Kidney (tissue), 14 donors: ENCODE measurements around the gene OARD1. TPM values are rescaled to one million over a fixed set of nuclear protein-coding genes. Genes with fewer than 3 reads are reported as not detected.

Experiments
- DNase-seq, 5 donors: peaks; one replicate each; pipeline ENCODE4 v3.0.0-alpha.2; 2013 to 2020
- FAIRE-seq: peaks from 2 replicates; lab custom pipeline; 2012; peaks lifted over from hg19 to GRCh38; lab: Jason Lieb, UNC
- H3K27ac ChIP-seq, 2 donors: one replicate each; pipeline ENCODE4 v1.7.0; 2013; ENCODE audit warnings: low read depth in 2 of 2, low read length in 2 of 2, inconsistent platforms in 1 of 2
- H3K27me3 ChIP-seq: one replicate; pipeline ENCODE4 v1.7.1; 2013; ENCODE audit warnings: low read length, inconsistent platforms; ENCODE audit not compliant: control insufficient read depth, insufficient read depth
- H3K36me3 ChIP-seq, 3 donors: one replicate each; pipeline versions ENCODE4 v1.7.0 to v1.7.1; 2013; ENCODE audit warnings: low read length in 3 of 3, control low read depth in 1 of 3, inconsistent platforms in 1 of 3; ENCODE audit not compliant: insufficient read depth in 3 of 3, control insufficient read depth in 2 of 3
- H3K4me1 ChIP-seq, 3 donors: one replicate each; pipeline versions ENCODE4 v1.7.0 to v1.7.1; 2013; ENCODE audit warnings: low read length in 3 of 3, inconsistent platforms in 1 of 3, low read depth in 1 of 3; ENCODE audit not compliant: control insufficient read depth in 2 of 3, insufficient read depth in 2 of 3
- H3K4me3 ChIP-seq, 3 donors: one replicate each; pipeline versions ENCODE4 v1.7.0 to v1.8.1; 2013; ENCODE audit warnings: low read length in 3 of 3, control low read depth in 1 of 3, inconsistent platforms in 1 of 3
- H3K9ac ChIP-seq, 3 donors: one replicate each; pipeline versions ENCODE4 v1.7.0 to v1.7.1; 2013; ENCODE audit warnings: low read length in 3 of 3, control low read depth in 1 of 3, inconsistent platforms in 1 of 3
- H3K9me3 ChIP-seq, 3 donors: one replicate each; pipeline versions ENCODE4 v1.7.0 to v1.7.1; 2013; ENCODE audit warnings: low read length in 3 of 3, control low read depth in 1 of 3, inconsistent platforms in 1 of 3; ENCODE audit not compliant: control insufficient read depth in 2 of 3, insufficient read depth in 1 of 3
- CTCF ChIP-seq: IDR thresholded peaks from 3 replicates; pipeline ENCODE4 v1.5.1; 2012; ENCODE audit warnings: mild to moderate bottlenecking, moderate library complexity, borderline replicate concordance; ENCODE audit not compliant: insufficient read depth; ENCODE audit errors: extremely low read depth
- intact Hi-C: fragments of 100-400 bp; cut with DNase I; formaldehyde crosslinking; loops from one replicate; pipeline ENCODE4 v1.11.1; 2022
- polyA plus RNA-seq: library from polyadenylated mRNA; stranded (reverse); fragments of 350-450 nt; fragmentation: Illumina TruSeq; extraction: RNeasy Lipid Tissue Mini Kit (QIAGEN cat#74804); gene quantifications from one replicate; pipeline ENCODE4 v1.2.3, GENCODE V29; 2014; ENCODE audit warnings: low read depth, low replicate concordance; ENCODE audit not compliant: insufficient read depth
- total RNA-seq: library from RNA; stranded (reverse); fragmentation: NEBNext Ultra II Directional; extraction: Animal tissue kit (Norgen Biotek cat#: 25700); gene quantifications from one replicate; pipeline ENCODE4 v1.2.1, GENCODE V29; 2021
- donor health status: control.
- donor health status: control.
- donor health status: control.
- donor health status: control.
- donor health status: control.
- donor health status: DM: yes; HTN: yes; CAD: no.
- donor health status: Normal renal cell carcinoma (clear cell type).

OARD1 gene
- total and polyA plus RNA-seq, 2 donors from 2014 or later = 35.9 to 62.6 TPM

- peaks cover 0 to 5% (median 2%) of the 10 kb centered on the region in 3 donors for H3K36me3 ChIP-seq
- H3K27me3 ChIP-seq = no peaks in the 10 kb centered on the region
- intact Hi-C loops = no loop called here
- peak overlapping the region; percentile 99 to 100 for H3K27ac ChIP-seq
- H3K9ac ChIP-seq = peak overlapping the region; percentile 85 to 96 (median 87)
- no peak for TF ChIP-seq CTCF
- H3K4me3 ChIP-seq = peak overlapping the region; percentile 73 to 94 (median 92)
- peaks cover 8 to 13% (median 9%) of the 10 kb centered on the region in 3 donors for H3K4me1 ChIP-seq
- peak in 4 of 5 donors; percentile 24 to 64 (median 58) for DNase-seq
- no peaks in the 10 kb centered on the region for H3K9me3 ChIP-seq
- no peak for FAIRE-seq
These were observed 2.0 kb upstream of the OARD1 start for GRCh38 chr6:41073968-41074691.

DNA sequence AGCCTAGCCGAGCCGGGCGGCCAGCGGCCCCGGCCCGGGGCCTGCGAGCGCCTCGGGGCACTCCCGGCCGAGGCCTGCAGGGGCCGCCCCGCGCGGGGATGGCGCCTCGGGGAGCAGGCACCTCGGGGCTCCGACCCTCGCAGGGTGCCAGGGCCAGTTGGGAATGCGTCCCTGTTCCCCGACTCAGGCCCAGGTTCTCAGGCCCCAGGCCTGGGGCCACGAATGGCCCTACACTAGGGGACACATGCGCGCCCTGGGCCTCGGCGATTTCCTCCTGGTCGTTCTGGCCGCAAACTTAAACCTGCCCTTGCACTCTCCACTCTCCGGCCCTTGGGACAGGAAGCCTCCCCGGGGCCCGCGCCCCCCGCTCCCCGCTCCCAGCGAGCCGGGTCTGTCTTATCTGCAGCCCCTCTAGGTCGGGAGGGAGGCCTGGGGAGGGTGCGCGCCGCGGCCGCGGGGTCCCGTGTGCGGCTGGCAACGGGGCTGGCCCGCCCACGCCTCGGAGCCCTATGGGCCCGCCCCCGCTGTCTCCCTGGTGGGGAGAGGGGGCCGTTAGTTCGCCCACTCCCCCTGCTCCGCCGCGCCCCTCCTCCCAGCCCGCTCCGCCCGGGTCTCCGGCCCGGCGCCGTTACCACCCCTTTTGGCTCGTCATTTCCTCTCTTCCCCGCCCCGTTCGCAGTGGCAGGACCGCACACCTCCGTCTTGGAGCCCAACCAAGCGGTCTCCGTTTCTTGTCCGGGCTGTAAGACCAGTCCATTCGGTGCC is 1.2 kb upstream of the OARD1 start:
- peak overlapping the region; percentile 85 to 98 (median 96) for H3K9ac ChIP-seq
- peak; percentile 94 to 96 (median 95) for DNase-seq
- peaks cover 8 to 13% (median 9%) of the 10 kb centered on the region in 3 donors for H3K4me1 ChIP-seq
- peak overlapping the region; percentile 73 to 94 (median 92) for H3K4me3 ChIP-seq
- TF ChIP-seq CTCF = no peak
- H3K9me3 ChIP-seq = no peaks in the 10 kb centered on the region
- H3K27ac ChIP-seq = peak overlapping the region; percentile 99 to 100
- intact Hi-C loops = no loop called here
- peaks cover 0 to 2% (median 0%) of the 10 kb centered on the region in 3 donors for H3K36me3 ChIP-seq
- no peaks in the 10 kb centered on the region for H3K27me3 ChIP-seq
- FAIRE-seq = no peak

DNA sequence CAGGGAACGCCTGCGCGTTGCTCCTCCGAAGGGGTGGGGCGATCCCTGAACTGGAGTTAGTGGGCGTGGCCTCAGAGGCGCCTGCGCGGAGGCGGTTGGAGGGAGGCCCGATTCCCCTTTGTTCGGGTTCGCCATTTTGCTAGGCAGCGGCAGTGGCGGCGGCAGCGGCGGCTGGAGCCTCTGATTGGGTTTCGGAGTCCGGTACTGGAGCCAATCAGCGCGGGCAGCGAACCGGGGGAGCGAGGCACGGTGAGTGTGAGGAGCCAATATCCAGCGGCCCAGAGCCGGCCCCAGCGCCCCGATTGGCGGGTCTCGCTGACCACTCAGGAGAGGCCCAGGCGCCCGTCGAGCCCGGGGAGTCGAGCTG is 663 bp upstream of the OARD1 start, which contains the start of gene NFYA:
Gene NFYA, plus strand, starts transcription at position 139 of the 367 bp plus-strand sequence. CDS start 6,116 bp downstream, outside the sequence.
- H3K27ac ChIP-seq = peak within 1 kb of the TSS; percentile 99 to 100
- H3K4me1 ChIP-seq = peaks cover 8 to 13% (median 9%) of the 10 kb centered on the region in 3 donors
- DNase-seq = peak in 1 of 5 donors; percentile 100
- TF ChIP-seq CTCF = peak; percentile 10
- peaks cover 0 to 3% (median 2%) of the 10 kb centered on the region in 3 donors for H3K36me3 ChIP-seq
- H3K27me3 ChIP-seq = no peaks in the 10 kb centered on the region
- peak within 1 kb of the TSS; percentile 92 to 98 (median 93) for H3K4me3 ChIP-seq
- H3K9me3 ChIP-seq = no peaks in the 10 kb centered on the region
- peak; percentile 98 for FAIRE-seq
- intact Hi-C loops = no loop called here
- peak within 1 kb of the TSS; percentile 98 for H3K9ac ChIP-seq
